K562 (cell line): Measurements from ENCODE around the gene HDHD3. TPM values are rescaled to one million over a fixed set of nuclear protein-coding genes. Genes with fewer than 3 reads are reported as not detected.

ENCODE experiments used
- ATAC-seq: fragments of 200-7000 bp; cut with Tn5 transposase; 3 replicates; pipeline ENCODE4 v1.9.1; 2020; ENCODE audit warnings: moderate library complexity
- BruUV-seq: library from RNA; stranded (reverse); fragments of 400-500 nt; replicated peaks from 2 replicates; lab custom pipeline; 2021; lab: Mats Ljungman, UMichigan
- CTCF ChIA-PET: fragments of 300-600 bp; formaldehyde crosslinking; extraction: SDS; loops from one replicate; lab custom pipeline; 2021; ENCODE audit warnings: low intra/inter-chr PET ratio; lab: Yijun Ruan, JAX
- POLR2A ChIA-PET: fragments of 300-600, 350-650 bp; sonication (Branson Sonifier 250); formaldehyde crosslinking; extraction: SDS; loops from one replicate; lab custom pipeline; 2021; ENCODE audit warnings: antibody characterized with exemption, inconsistent platforms; lab: Yijun Ruan, JAX
- DNase-seq, 4 experiments: peaks; one replicate each; pipeline versions ENCODE4 v3.0.0 to v3.0.0-alpha.2; 2011 to 2018; ENCODE audit warnings: low spot score in 3 of 4, mixed read lengths in 3 of 4; ENCODE audit errors: extremely low read depth in 1 of 4
- FAIRE-seq: peaks from 2 replicates; lab custom pipeline; 2011; peaks lifted over from hg19 to GRCh38; lab: Jason Lieb, UNC
- H2AFZ ChIP-seq: 2 replicates; pipeline ENCODE4 v1.6.0; 2011; ENCODE audit warnings: low read depth, low read length, control low read depth, inconsistent platforms
- H3K27ac ChIP-seq: fragments of 200-600 bp; 3 replicates; pipeline ENCODE4 v1.8.0; 2011; ENCODE audit warnings: low read depth, mild to moderate bottlenecking, control low read depth, inconsistent platforms, low read length, moderate library complexity, mixed read lengths; ENCODE audit errors: extremely low read depth
- H3K27me3 ChIP-seq, 2 experiments: fragments of 300-600 bp in 1 of 2; 2 replicates in 1 of 2; 3 replicates in 1 of 2; pipeline versions ENCODE4 v1.6.0 to v1.8.0; 2011; ENCODE audit warnings: inconsistent platforms in 2 of 2, low read length in 2 of 2, mild to moderate bottlenecking in 1 of 2, mixed read lengths in 1 of 2, moderate library complexity in 1 of 2; ENCODE audit not compliant: control insufficient read depth in 2 of 2, insufficient read depth in 2 of 2
- H3K36me3 ChIP-seq: fragments of 300-600 bp; 3 replicates; pipeline ENCODE4 v1.8.0; 2011; ENCODE audit warnings: mild to moderate bottlenecking, low read length, inconsistent platforms; ENCODE audit not compliant: control insufficient read depth, insufficient read depth
- H3K4me1 ChIP-seq, 2 experiments: fragments of 200-600 bp in 1 of 2; replicated peaks in 1 of 2; 2 replicates in 1 of 2; 3 replicates in 1 of 2; pipeline versions ENCODE4 v1.5.1 to v1.8.0; 2011; ENCODE audit warnings: inconsistent platforms in 2 of 2, low read length in 2 of 2, mild to moderate bottlenecking in 1 of 2, mixed read lengths in 1 of 2, moderate library complexity in 1 of 2; ENCODE audit not compliant: control insufficient read depth in 2 of 2, insufficient read depth in 2 of 2
- H3K4me2 ChIP-seq: 2 replicates; pipeline ENCODE4 v1.6.1; 2011; ENCODE audit warnings: low read length, control low read depth, inconsistent platforms, mixed read lengths; ENCODE audit not compliant: insufficient read depth
- H3K4me3 ChIP-seq: fragments of 200-600 bp; sonication (generic), shearing (Covaris generic); 2 replicates; pipeline ENCODE4 v1.5.1; 2016; ENCODE audit warnings: control low read depth, inconsistent platforms
- H3K79me2 ChIP-seq: fragments of 200-600 bp; 3 replicates; pipeline ENCODE4 v1.8.0; 2011; ENCODE audit warnings: low read length, inconsistent platforms; ENCODE audit not compliant: control insufficient read depth, insufficient read depth
- H3K9ac ChIP-seq, 2 experiments: 2 replicates each; pipeline versions ENCODE4 v1.6.0 to v1.6.1; 2011; ENCODE audit warnings: low read depth in 2 of 2, low read length in 2 of 2, control low read depth in 1 of 2, inconsistent platforms in 1 of 2, mild to moderate bottlenecking in 1 of 2, mixed read lengths in 1 of 2; ENCODE audit not compliant: insufficient read depth in 1 of 2
- H3K9me1 ChIP-seq: one replicate; pipeline ENCODE4 v1.6.0; 2011; ENCODE audit warnings: inconsistent platforms, mild to moderate bottlenecking, low read length, moderate library complexity; ENCODE audit not compliant: control insufficient read depth, insufficient read depth
- H3K9me3 ChIP-seq: replicated peaks from 2 replicates; pipeline ENCODE4 v1.5.1; 2011; ENCODE audit warnings: low read depth, low read length, inconsistent platforms; ENCODE audit not compliant: control insufficient read depth, insufficient read depth
- H4K20me1 ChIP-seq: replicated peaks from 2 replicates; pipeline ENCODE4 v1.6.1; 2011; ENCODE audit warnings: low read length, inconsistent platforms, mixed read lengths; ENCODE audit not compliant: control insufficient read depth, insufficient read depth
- BCOR ChIP-seq: fragments of 450-650 bp; IDR thresholded peaks from 2 replicates; pipeline ENCODE4 v1.6.1; 2016
- COPS2 ChIP-seq: fragments of 450-650 bp; conservative IDR thresholded peaks from 2 replicates; pipeline ENCODE4 v1.6.1; 2016; ENCODE audit warnings: mild to moderate bottlenecking, moderate library complexity
- DEAF1 ChIP-seq: fragments of 450-650 bp; formaldehyde crosslinking; IDR thresholded peaks from 2 replicates; pipeline ENCODE4 v1.4.0; 2020; ENCODE audit warnings: mild to moderate bottlenecking, moderate library complexity
- HDGF ChIP-seq: fragments of 450-650 bp; IDR thresholded peaks from 2 replicates; pipeline ENCODE4 v1.6.1; 2016
- KDM1A ChIP-seq, 2 experiments: fragments of 450-650 bp; IDR thresholded peaks; 2 replicates each; pipeline ENCODE4 v1.6.1; 2016; ENCODE audit warnings: mild to moderate bottlenecking in 2 of 2
- POLR2B ChIP-seq: fragments of 450-650 bp; IDR thresholded peaks from 2 replicates; pipeline ENCODE4 v1.6.1; 2018; ENCODE audit warnings: low read depth; ENCODE audit not compliant: partially characterized antibody
- RBM25 ChIP-seq: fragments of 200-400 bp; formaldehyde crosslinking; IDR thresholded peaks from 2 replicates; pipeline ENCODE4 v1.6.1; 2018; ENCODE audit warnings: low read length, low read depth, moderate library complexity; ENCODE audit not compliant: severe bottlenecking
- SRSF1 ChIP-seq: fragments of 200-400 bp; formaldehyde crosslinking; IDR thresholded peaks from 2 replicates; pipeline ENCODE4 v1.6.1; 2017; ENCODE audit warnings: mild to moderate bottlenecking, low read depth, low read length, moderate library complexity
- STAT5A ChIP-seq: IDR thresholded peaks from 2 replicates; pipeline ENCODE4 v1.6.1; 2012; ENCODE audit warnings: low read length, inconsistent platforms, borderline replicate concordance
- ZNF232 ChIP-seq: sonication (generic); formaldehyde crosslinking; IDR thresholded peaks from 2 replicates; pipeline ENCODE4 v1.8.0; 2022; ENCODE audit warnings: mild to moderate bottlenecking, missing genetic modification reagents
- WGBS: fragments of 100-300 bp; shearing (Covaris generic); methylation state at CpG from one replicate; pipeline ENCODE4 v1.1.6; 2016; ENCODE audit warnings: low coverage, mixed read lengths; ENCODE audit not compliant: insufficient coverage; ENCODE audit errors: missing lambda C conversion rate; 5-methylcytosine and 5-hydroxymethylcytosine counted together
- in situ Hi-C: fragments of 300-500 bp; cut with MboI; formaldehyde crosslinking; loops from 4 replicates; pipeline ENCODE4 v1.15.0; 2018; ENCODE audit warnings: inconsistent platforms, mixed read lengths
- intact Hi-C: fragments of 100-400 bp; cut with micrococcal nuclease; formaldehyde crosslinking; loops from 2 replicates; pipeline ENCODE4 v1.14.2; 2022
- polyA plus RNA-seq, 8 experiments: library from polyadenylated mRNA; depleted of rRNA in 4 of 8; stranded (reverse) in 5 of 8; unstranded in 3 of 8; fragments of >200 nt; fragmentation: Nextera tagmentation in 2 of 8; fragmentation: Illumina TruSeq in 1 of 8; extraction: Ambion mirVana in 2 of 8; extraction: Trizol in 1 of 8; gene quantifications; 2 replicates each; pipeline versions ENCODE4 v1.2.1 to v1.2.3, GENCODE V29; 2011 to 2014; ENCODE audit warnings: inconsistent platforms in 1 of 8, missing spikeins in 1 of 8
- total RNA-seq, 7 experiments: library from RNA; depleted of rRNA in 6 of 7; stranded (reverse); fragments of >200 nt in 6 of 7; fragmentation: Illumina TruSeq in 2 of 7; extraction: Trizol in 2 of 7; gene quantifications; 2 replicates each; pipeline versions ENCODE4 v1.2.1 to v1.2.3, GENCODE V29; 2011 to 2021; ENCODE audit warnings: low replicate concordance in 1 of 7

HDHD3 gene
- total and polyA plus RNA-seq, 9 of the 15 experiments (the other 6 are each of a cell fraction or from before 2014, with no cell fraction given), result 1.1 to 19.1 (median 10.9) TPM

- CTCF ChIA-PET, result no interaction called here
Measured at GRCh38 chr9:113337714-113338113, 39.1 kb downstream of the HDHD3 start.

More at GRCh38 chr9:113337714-113338113, 39.1 kb downstream of the HDHD3 start:
- Histone ChIP-seq H3K4me2 (no peak overlapping the region), H3K4me3 (no peak overlapping the region), H3K36me3 (no peaks in the 10 kb centered on the region), H3K9me1 (no peaks in the 10 kb centered on the region), H3K9me3 (no peaks in the 10 kb centered on the region), H3K27ac (no peak overlapping the region), H2AFZ (no peak overlapping the region), H3K27me3 (no peaks in the 10 kb centered on the region), H3K9ac (no peak overlapping the region), H4K20me1 (no peaks in the 10 kb centered on the region), H3K79me2 (no peaks in the 10 kb centered on the region), H3K4me1 (peaks cover 8% of the 10 kb centered on the region in 2 experiments; a peak in 4 of 5 replicates)
- intact Hi-C loops, result loop anchor here (5.0 kb wide), 1 partner anchor 325 kb away; the partner anchor contains the start of gene ZNF883
- ATAC-seq, result no peak
- no peak for DNase-seq
- BruUV-seq, result no TSS peak
- no peak for FAIRE-seq
- WGBS, result 100% methylated on average over 2 of the region's 2 CpGs
- TF ChIP-seq POLR2B (no peak), STAT5A (no peak), RBM25 (peak; percentile 86), HDGF (no peak), SRSF1 (no peak), COPS2 (no peak), KDM1A (IDR thresholded peaks at IDR 0.05) (peak in 1 of 2 experiments; percentile 20; a peak in 1 of 4 replicates), DEAF1 (CRISPR knock-in tag) (no peak), ZNF232 (CRISPR knock-in tag) (no peak), BCOR (peak; percentile 45; the same call in 1 of the 2 replicates)
- in situ Hi-C loops, result no loop called here
- POLR2A ChIA-PET, result interaction anchor here (0.9 kb wide), 1 partner anchor 20 kb away, joined by 3 read pairs; no protein-coding TSS in a partner anchor
